ENCODE results near the gene RSPH10B2.
"Not testable (repeated sequence)": the region's sequence is repeated elsewhere in the genome, so short reads cannot be mapped to it uniquely, and the experiment has no call there.

The RSPH10B2 gene

DNA sequence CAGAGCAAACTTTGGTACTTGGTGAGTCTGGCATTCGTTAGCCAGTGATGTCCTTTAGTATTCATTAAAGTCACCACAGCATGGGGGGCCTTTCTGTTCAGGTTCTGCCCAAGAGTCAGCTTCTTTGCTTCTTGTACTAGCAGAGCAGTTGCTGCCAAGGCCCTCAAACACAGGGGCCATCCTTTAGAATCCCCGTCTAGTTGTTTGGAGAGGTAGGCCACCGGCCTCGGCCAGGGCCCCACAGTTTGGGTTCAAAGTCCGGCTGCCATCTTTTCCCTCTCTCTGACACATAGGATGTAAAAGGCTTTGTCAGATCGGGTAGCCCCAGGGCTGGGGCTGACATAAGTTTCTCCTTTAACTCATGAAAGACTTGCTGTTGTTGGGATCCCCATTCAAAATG, 89.8 kb downstream of the RSPH10B2 start:
- DNase-seq: not testable (repeated sequence)

DNA sequence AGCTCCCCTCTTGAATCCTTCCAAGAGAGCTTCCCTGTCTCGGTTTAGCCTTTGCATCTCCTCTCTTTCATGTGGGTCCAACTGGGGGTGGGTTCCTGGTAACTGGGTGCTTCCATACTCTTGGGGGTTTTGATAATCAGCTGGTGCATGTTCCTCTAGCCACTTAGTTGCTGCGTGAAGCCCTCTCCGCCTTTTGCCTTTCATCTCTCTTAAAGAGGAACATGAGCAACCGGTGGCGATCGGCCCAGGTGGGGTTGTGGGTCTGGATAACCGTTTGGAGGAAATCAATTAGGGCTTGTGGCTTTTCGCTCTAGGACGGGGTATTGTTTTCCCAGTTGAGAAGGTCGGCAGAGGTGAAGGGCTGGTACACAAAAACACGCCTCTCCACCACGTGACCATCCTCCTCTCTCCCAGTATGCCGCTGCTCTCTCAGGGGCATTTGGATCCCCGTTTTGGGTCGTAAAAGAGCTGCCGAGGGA, 92.1 kb downstream of the RSPH10B2 start:
- not testable (repeated sequence) for DNase-seq

DNA sequence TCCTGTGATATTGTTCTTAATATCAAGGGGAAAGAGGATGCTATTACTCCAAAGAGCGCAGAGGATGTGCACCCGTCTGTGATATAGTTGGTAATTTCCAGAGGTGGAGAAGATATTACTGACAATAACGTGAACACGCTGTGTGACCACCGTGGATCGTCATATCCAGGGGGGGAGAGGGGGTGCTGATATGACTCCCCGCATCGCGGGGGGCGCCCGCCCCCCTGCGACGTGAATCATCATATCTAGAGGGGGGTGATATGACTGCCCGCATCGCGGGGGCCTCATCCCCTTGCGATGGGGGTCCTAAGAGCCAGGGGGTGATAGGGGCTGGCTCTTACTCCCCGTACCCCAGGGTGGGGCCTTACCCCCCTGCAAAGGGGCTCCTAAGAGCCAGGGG, 93.8 kb downstream of the RSPH10B2 start:
- DNase-seq: not testable (repeated sequence)

Data from activated T-cell treated with anti-CD3 and anti-CD28 coated beads, Interleukin-2, amount 50 U/mL, for 1 hour (primary cell).